ENCODE data around the gene GBA3. TPM values are rescaled to one million over a fixed set of nuclear protein-coding genes. Genes with fewer than 3 reads are reported as not detected.

Gene GBA3
- not detected for total RNA-seq

GRCh38 chr4:22692736-22693135, at the start of gene GBA3:
TSS of gene GBA3 (plus strand) at chr4:22692937.
- ChIA-PET CTCF (no interaction called here), POLR2A (no interaction called here)

DNA sequence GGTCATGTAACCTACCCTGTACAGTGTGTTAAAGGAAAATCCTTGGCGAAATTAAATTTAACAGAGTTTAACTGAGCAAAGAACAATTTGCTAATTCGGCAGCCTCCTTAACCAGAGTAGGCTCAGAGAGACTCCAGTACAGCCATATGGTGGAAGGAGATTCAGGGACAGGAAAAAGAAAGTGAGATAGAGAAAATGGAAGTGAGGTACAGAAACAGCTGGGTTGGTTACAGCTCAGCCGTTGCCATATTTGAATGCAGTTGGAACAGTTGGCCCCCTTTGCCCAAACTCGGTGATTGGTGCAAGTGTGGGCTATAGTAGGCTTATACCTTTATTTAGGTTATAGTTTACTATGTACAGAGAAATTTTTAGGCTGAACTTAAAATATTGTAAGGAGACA, 48.8 kb upstream of the GBA3 start:
- ChIA-PET CTCF (no interaction called here), POLR2A (no interaction called here)

- CTCF ChIA-PET: no interaction called here
- POLR2A ChIA-PET: no interaction called here
Observed at GRCh38 chr4:22645481-22646182, 47.1 kb upstream of the GBA3 start.

DNA sequence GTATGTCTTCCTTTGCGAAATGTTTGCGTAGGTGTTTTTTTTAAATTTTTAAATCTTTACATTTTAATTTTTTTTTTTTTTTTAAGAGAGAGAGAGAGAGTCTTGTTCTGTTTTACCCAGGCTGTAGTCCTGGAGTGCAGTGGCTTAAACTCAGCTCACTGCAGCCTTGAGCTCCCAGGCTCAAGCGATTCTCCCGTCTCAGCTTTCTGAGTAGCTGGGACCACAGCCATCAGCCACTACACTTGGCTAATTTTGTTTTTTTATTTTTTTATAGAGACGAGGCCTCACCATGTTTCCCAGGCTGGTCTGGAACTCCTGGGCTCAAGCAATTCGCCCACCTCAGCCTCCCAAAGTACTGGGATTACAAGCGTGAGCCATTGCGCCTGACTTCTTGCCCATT, 43.7 kb upstream of the GBA3 start:
- CTCF ChIA-PET: no interaction called here
- POLR2A ChIA-PET: no interaction called here

- POLR2A ChIA-PET: no interaction called here
Observed at GRCh38 chr4:22650771-22651170, 42.0 kb upstream of the GBA3 start.

GRCh38 chr4:22653752-22654151, 39.0 kb upstream of the GBA3 start:
- POLR2A ChIA-PET: no interaction called here
- CTCF ChIA-PET: no interaction called here

More at GRCh38 chr4:22650771-22651170, 42.0 kb upstream of the GBA3 start:
- CTCF ChIA-PET: no interaction called here

GRCh38 chr4:22661443-22661842, 31.3 kb upstream of the GBA3 start:
- ChIA-PET POLR2A (no interaction called here), CTCF (no interaction called here)

DNA sequence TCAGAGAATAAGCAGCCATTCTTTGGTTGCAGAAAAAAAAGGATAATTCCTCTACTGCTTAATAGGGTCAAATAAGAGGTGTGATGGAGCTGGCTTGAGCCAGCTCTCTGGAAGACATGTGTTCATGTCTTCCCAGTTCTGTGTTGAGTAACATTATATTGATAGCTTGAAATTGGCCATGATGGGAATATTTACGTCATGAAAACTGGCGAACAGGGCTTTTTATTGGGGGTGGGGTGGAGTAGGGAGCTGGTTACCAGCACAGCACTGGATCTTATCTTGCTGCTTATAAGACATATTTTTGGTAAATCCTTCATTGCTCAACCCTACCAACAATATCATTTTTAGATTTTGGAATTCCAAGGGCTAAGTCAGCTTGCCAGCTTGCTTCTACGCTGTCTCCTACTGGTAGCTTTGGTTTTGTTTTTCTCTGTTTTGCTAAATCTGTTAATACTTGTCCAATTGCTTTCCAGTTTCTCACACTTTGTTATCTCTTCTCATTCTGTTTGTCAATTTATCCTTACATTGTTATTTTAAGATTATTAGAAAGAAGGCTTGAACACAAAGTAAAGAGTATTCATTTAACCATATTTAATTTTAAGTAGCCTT, 25.3 kb upstream of the GBA3 start:
- CTCF ChIA-PET: no interaction called here
- POLR2A ChIA-PET: no interaction called here

- ChIA-PET CTCF (no interaction called here), POLR2A (no interaction called here)
Observed at GRCh38 chr4:22668301-22668700, 24.4 kb upstream of the GBA3 start.

DNA sequence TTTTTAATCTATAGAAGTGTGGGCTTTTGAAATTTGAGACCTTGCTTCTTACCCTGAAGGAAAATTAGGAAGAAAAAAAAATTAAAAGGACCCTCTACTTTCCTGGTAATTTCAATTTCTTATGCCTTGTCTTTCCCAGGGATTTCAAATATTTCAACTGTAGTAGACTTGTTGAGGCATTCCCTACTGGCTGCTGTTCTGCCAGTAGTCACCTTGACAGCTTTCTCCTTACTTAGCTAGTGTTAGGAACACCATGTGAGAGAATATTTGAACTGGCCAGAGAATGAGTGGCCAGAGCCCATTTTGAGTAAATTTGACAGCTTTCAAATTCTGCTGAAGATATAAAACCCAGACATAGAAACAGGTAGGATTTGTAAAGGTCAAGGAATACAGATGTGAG, 24.0 kb upstream of the GBA3 start:
- ChIA-PET CTCF (no interaction called here), POLR2A (no interaction called here)

- POLR2A ChIA-PET: no interaction called here
- CTCF ChIA-PET: no interaction called here
Observed at GRCh38 chr4:22670956-22671355, 21.8 kb upstream of the GBA3 start.

DNA sequence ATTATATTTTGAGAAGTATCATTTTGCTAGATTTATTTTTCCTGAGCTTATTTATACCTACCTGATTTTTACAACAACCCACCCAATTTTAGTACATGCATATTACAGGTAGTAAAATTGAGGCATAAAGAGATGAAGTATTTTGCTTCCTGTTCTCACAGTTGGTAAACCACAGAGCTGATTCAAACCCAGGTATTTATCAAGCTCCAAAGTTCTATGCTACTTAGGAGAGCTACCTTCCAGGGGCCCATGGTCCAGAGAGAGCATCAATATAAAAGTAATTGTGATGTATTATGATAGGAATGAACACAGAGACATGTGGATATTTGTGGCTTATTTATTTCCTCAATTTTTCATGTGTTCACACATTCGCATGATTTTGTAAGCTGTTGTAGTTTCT, 20.2 kb upstream of the GBA3 start:
- POLR2A ChIA-PET: no interaction called here
- CTCF ChIA-PET: interaction anchor here (1.1 kb wide), 1 partner anchor 176 kb away, joined by 3 read pairs; no protein-coding TSS in a partner anchor

DNA sequence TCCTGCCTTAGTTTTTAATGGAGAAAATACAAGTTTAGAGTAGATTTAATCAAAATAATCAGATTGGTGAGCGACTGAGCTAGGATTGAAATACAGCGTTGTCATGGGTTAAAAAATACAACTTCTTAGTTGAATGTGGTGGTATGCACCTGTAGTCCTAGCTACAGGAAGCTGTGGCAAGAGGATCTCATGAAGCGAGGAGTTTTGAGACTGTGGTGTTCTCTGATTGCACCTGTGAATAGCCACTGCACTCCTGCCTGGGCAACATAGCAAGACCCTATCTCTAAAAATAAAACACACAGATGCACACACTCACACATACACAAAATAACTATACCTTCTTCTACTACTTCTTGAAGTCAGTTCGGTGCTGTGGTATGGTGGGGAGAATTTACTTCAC, 19.8 kb upstream of the GBA3 start:
- POLR2A ChIA-PET: no interaction called here
- CTCF ChIA-PET: interaction anchor here (1.1 kb wide), 1 partner anchor 176 kb away, joined by 3 read pairs; no protein-coding TSS in a partner anchor

- ChIA-PET POLR2A (no interaction called here), CTCF (no interaction called here)
Observed at GRCh38 chr4:22674700-22675099, 18.0 kb upstream of the GBA3 start.

DNA sequence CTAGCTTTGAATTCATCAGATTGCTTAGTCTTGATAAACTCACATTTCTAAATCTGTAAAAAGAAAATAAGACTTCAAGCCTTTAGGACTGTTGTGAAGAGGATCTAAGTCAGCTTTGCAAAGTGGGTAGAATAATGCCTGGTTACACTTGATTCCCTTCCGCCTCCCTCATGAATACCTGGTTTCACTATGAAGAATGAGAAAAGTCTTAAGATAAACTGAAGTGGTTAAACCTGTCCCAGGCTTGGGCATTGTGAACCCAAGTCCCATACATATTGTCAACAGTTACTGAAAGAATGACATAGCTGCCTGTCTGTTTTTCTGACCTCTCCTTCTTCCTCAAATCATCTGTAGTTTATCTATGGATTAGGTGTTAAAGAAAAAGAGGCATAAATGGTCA, 16.7 kb upstream of the GBA3 start:
- ChIA-PET POLR2A (no interaction called here), CTCF (no interaction called here)

DNA sequence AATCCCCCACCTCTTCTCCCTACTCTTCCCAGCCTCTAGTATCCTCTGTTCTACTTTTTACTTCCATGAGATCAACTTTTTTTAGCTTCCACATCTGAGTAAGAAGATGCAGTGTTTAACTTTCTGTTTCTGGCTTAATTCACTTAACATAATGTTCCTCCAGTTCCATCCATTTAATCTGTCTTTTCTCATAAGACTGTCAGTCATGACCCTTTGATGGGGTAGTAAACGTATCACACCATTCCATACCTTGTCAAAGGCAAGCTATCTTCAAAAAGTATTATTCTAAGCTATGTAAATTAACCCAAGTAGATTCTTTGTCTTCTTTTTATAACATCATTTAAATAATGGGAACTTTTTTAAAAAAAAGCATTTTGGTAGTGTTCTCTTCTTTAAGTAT, 15.0 kb upstream of the GBA3 start:
- ChIA-PET CTCF (interaction anchor here (0.6 kb wide), 1 partner anchor 1088 kb away, joined by 3 read pairs; no protein-coding TSS in a partner anchor), POLR2A (no interaction called here)

DNA sequence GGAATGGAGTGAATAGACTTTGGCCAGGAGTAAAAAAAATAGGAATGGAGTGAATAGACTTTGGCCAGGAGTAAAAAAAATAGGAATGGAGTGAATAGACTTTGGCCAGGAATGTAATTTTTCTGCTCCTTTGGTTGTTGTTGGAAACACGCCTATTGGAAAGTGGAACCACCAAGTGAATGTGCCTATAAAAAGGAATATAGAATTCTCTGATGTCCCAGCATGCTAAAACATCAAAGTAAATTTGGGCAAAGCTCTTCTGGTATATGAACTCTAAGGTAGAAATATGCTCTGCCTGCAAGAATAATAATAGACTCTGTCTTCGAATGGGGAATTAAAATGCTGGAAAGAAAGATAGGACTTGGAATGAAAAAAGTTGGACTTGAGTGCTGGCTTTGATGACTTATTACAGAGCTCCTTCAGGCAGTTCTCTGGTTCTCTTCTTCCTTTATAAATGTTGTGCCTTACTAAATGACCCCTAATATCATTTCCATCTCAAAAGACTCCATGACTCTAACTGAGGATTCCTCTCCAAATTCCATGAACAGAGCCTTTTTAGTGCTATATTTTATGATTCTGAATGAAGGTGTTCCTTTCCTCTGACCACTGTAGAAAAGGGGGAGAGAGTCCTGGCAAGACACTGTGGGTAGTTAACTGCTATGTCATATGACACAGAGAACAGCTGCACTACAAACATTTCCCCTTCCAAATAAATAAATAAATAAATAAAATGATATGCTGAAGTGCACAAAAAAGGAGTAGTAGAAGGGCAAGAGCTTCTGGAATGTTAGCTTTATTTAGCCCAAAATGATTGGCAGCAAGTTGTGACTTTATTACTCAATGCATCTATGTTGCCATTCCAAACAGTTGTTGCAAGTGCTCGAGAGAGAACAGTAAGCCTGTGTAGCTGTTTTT, 13.5 kb upstream of the GBA3 start:
- CTCF ChIA-PET: no interaction called here
- POLR2A ChIA-PET: no interaction called here

- ChIA-PET POLR2A (no interaction called here), CTCF (no interaction called here)
Observed at GRCh38 chr4:22680065-22680642, 12.6 kb upstream of the GBA3 start.

GRCh38 chr4:22683726-22684125, 9.0 kb upstream of the GBA3 start:
- POLR2A ChIA-PET: no interaction called here
- CTCF ChIA-PET: no interaction called here

- POLR2A ChIA-PET: no interaction called here
- CTCF ChIA-PET: no interaction called here
Observed at GRCh38 chr4:22686141-22686540, 6.6 kb upstream of the GBA3 start.

GRCh38 chr4:22688236-22688635, 4.5 kb upstream of the GBA3 start:
- ChIA-PET CTCF (no interaction called here), POLR2A (no interaction called here)
